HFF-Myc (cell line): ENCODE results near the gene EPAS1.

Experiments used
- DNase-seq: peaks from one replicate; pipeline ENCODE4 v3.0.0-alpha.2; 2011; ENCODE audit warnings: low read depth; ENCODE audit errors: extremely low read depth
- H3K4me3 ChIP-seq: replicated peaks from 2 replicates; pipeline ENCODE4 v1.5.1; 2011; ENCODE audit warnings: low read depth, mild to moderate bottlenecking, control low read depth, low read length
- CTCF ChIP-seq: IDR thresholded peaks from 2 replicates; pipeline ENCODE4 v1.5.1; 2012; ENCODE audit warnings: mild to moderate bottlenecking, low read depth, low read length, control low read depth; ENCODE audit errors: missing control alignments

EPAS1 gene

DNA sequence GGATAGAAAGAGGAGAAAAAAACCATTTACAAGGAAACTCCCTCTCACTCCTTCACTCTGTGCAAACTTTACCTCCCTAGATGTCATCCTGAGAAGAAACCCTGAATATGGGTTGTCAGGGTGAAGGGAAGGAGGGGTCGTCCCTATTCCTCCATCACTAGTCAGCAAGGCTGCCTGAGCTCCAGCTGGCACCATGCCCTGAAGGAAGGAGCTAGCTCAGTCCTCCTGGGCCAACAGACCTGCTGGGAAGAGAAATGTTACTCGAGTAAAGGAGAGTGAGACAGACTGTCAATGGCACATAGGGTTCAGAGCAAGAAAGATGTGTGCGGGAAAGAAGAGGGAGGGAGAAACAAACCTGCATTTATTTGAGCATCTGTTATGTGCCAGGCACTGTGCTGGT lies 18.3 kb upstream of the EPAS1 start:
- TF ChIP-seq CTCF: no peak
- no peak overlapping the region for H3K4me3 ChIP-seq
- no peak for DNase-seq

- no peak overlapping the region for H3K4me3 ChIP-seq
- TF ChIP-seq CTCF: no peak
- no peak for DNase-seq
Observed at GRCh38 chr2:46281939-46282338, 15.3 kb upstream of the EPAS1 start.

GRCh38 chr2:46283693-46284092 lies 13.5 kb upstream of the EPAS1 start:
- DNase-seq: no peak
- TF ChIP-seq CTCF: no peak
- no peak overlapping the region for H3K4me3 ChIP-seq

- H3K4me3 ChIP-seq: no peak overlapping the region
- DNase-seq: no peak
- no peak for TF ChIP-seq CTCF
Observed at GRCh38 chr2:46284260-46284659, 12.9 kb upstream of the EPAS1 start.

- no peak for TF ChIP-seq CTCF
- no peak overlapping the region for H3K4me3 ChIP-seq
- DNase-seq: no peak
Observed at GRCh38 chr2:46284796-46285195, 12.4 kb upstream of the EPAS1 start.

DNA sequence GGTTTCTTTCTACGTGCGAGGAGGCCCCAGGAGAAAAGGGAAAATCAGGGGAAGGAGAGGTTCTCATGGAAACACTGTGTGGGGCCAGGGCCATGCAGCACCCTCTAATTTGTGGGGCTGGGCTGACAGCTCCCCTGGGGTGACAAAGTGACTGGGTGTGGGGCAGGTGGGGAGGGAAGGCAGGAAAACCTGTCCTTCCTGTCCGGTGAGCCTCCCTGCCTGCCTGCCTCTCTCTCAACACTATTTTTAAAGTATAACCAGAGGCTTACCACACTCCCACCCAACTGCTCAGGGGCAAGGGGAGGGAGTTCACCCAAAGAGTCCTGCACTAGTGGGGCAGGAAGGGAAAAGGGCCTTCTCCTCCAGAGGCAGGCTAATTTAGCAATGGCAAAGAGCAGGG lies 10.5 kb upstream of the EPAS1 start:
- no peak for TF ChIP-seq CTCF
- no peak for DNase-seq
- no peak overlapping the region for H3K4me3 ChIP-seq

- TF ChIP-seq CTCF: no peak
- no peak overlapping the region for H3K4me3 ChIP-seq
- DNase-seq: no peak
Observed at GRCh38 chr2:46290078-46290477, 7.1 kb upstream of the EPAS1 start.
